ENCODE results near the gene GRK5. TPM values are rescaled to one million over a fixed set of nuclear protein-coding genes. Genes with fewer than 3 reads are reported as not detected.

GRK5 gene
- total RNA-seq, 5 donors from 2014 or later (not counting 1 experiment from before 2014, with no cell fraction given): 21.7 to 36.8 (median 30.6) TPM

GRCh38 chr10:119308551-119309422 lies 101.4 kb downstream of the GRK5 start:
- no peak overlapping the region for H3K27ac ChIP-seq (ENCODE audit: low read length)
- Mint-ChIP-seq H3K27ac (no peak overlapping the region), H3K36me3 (peaks cover 10% of the 10 kb centered on the region), H3K4me1 (peaks cover 50 to 82% (median 62%) of the 10 kb centered on the region in 3 donors), H3K4me3 (no peak overlapping the region), H3K27me3 (no peaks in the 10 kb centered on the region), H3K9me3 (peaks cover 0 to 7% (median 0%) of the 10 kb centered on the region in 3 donors)
- peaks cover 0 to 18% of the 10 kb centered on the region in 2 experiments for H3K27me3 ChIP-seq (replicated peaks in 1 of 2; ENCODE audit: control insufficient read depth in 2 of 2, extremely low read depth in 1 of 2, insufficient read depth in 2 of 2, low read length in 1 of 2)
- CTCF ChIA-PET: interaction anchor here (0.6 to 1.0 kb wide), 3 partner anchors 41 to 102 kb away, joined by 3 to 4 read pairs (median 4); no protein-coding TSS in a partner anchor
- POLR2A ChIA-PET: interaction anchor here in 1 of 2 donors (0.5 to 0.6 kb wide), 2 partner anchors 99 to 241 kb away, joined by 3 to 7 read pairs; no protein-coding TSS in a partner anchor
- 98% methylated on average over 18 of the region's 24 CpGs for WGBS (ENCODE audit: insufficient coverage)
- H3K36me3 ChIP-seq (ENCODE audit: control insufficient read depth in 2 of 2, extremely low read depth in 1 of 2, insufficient read depth in 1 of 2, low read length in 1 of 2): peaks cover 0 to 3% of the 10 kb centered on the region in 2 donors
- no peaks in the 10 kb centered on the region for H3K9me3 ChIP-seq
- DNase-seq (no peak), ATAC-seq (replicated peaks in 1 of 4) (no peak)
- H3K4me1 ChIP-seq (ENCODE audit: control insufficient read depth in 1 of 2, extremely low read depth in 1 of 2, insufficient read depth in 2 of 2, low read length in 2 of 2): peaks cover 17 to 71% of the 10 kb centered on the region in 2 experiments
- H3K4me3 ChIP-seq (ENCODE audit: control insufficient read depth in 1 of 2, extremely low read depth in 1 of 2, low read length in 1 of 2): no peak overlapping the region

- H3K27ac Mint-ChIP-seq: no peak overlapping the region
These were observed 102.0 kb downstream of the GRK5 start for GRCh38 chr10:119309423-119309770.

GRCh38 chr10:119310806-119311205 lies 103.4 kb downstream of the GRK5 start:
- WGBS (ENCODE audit: insufficient coverage): no CpG with 5 or more reads among the region's 4 CpGs
- Histone ChIP-seq H3K4me3 (ENCODE audit: control insufficient read depth in 1 of 2, extremely low read depth in 1 of 2, low read length in 1 of 2) (no peak overlapping the region), H3K9me3 (no peaks in the 10 kb centered on the region), H3K27me3 (replicated peaks in 1 of 2; ENCODE audit: control insufficient read depth in 2 of 2, extremely low read depth in 1 of 2, insufficient read depth in 2 of 2, low read length in 1 of 2) (peaks cover 0 to 37% of the 10 kb centered on the region in 2 experiments), H3K4me1 (ENCODE audit: control insufficient read depth in 1 of 2, extremely low read depth in 1 of 2, insufficient read depth in 2 of 2, low read length in 2 of 2) (peaks cover 14 to 71% of the 10 kb centered on the region in 2 experiments), H3K36me3 (ENCODE audit: control insufficient read depth in 2 of 2, extremely low read depth in 1 of 2, insufficient read depth in 1 of 2, low read length in 1 of 2) (peaks cover 0 to 3% of the 10 kb centered on the region in 2 donors), H3K27ac (ENCODE audit: low read length) (no peak overlapping the region)
- Mint-ChIP-seq H3K36me3 (peaks cover 10% of the 10 kb centered on the region), H3K27ac (no peak overlapping the region), H3K9me3 (peaks cover 0 to 7% (median 0%) of the 10 kb centered on the region in 3 donors), H3K4me3 (no peak overlapping the region), H3K27me3 (no peaks in the 10 kb centered on the region), H3K4me1 (peaks cover 50 to 84% (median 65%) of the 10 kb centered on the region in 3 donors)
- DNase-seq (no peak), ATAC-seq (replicated peaks in 1 of 4) (no peak)
- CTCF ChIA-PET: interaction anchor here in 1 of 2 donors (1.2 kb wide), 1 partner anchor 111 kb away, joined by 3 read pairs; no protein-coding TSS in a partner anchor
- POLR2A ChIA-PET: no interaction called here

More at GRCh38 chr10:119309423-119309770, 102.0 kb downstream of the GRK5 start:
- ChIA-PET CTCF (interaction anchor here (0.6 to 0.7 kb wide), 2 partner anchors 42 to 43 kb away, joined by 3 to 4 read pairs; no protein-coding TSS in a partner anchor), POLR2A (interaction anchor here (0.5 kb wide), 2 partner anchors 100 to 544 kb away, joined by 3 to 5 read pairs; no protein-coding TSS in a partner anchor)
- H3K4me3 ChIP-seq (ENCODE audit: control insufficient read depth in 1 of 2, extremely low read depth in 1 of 2, low read length in 1 of 2): no peak overlapping the region
- H3K36me3 ChIP-seq (ENCODE audit: control insufficient read depth in 2 of 2, extremely low read depth in 1 of 2, insufficient read depth in 1 of 2, low read length in 1 of 2): peaks cover 0 to 3% of the 10 kb centered on the region in 2 donors
- no peaks in the 10 kb centered on the region for H3K27me3 Mint-ChIP-seq
- H3K27ac ChIP-seq (ENCODE audit: low read length): no peak overlapping the region
- peaks cover 10% of the 10 kb centered on the region for H3K36me3 Mint-ChIP-seq
- peaks cover 17 to 71% of the 10 kb centered on the region in 2 experiments for H3K4me1 ChIP-seq (ENCODE audit: control insufficient read depth in 1 of 2, extremely low read depth in 1 of 2, insufficient read depth in 2 of 2, low read length in 2 of 2)
- no peak for DNase-seq
- WGBS (ENCODE audit: insufficient coverage): 100% methylated on average over 1 of the region's 2 CpGs
- no peak for ATAC-seq (replicated peaks in 1 of 4)
- H3K27me3 ChIP-seq (replicated peaks in 1 of 2; ENCODE audit: control insufficient read depth in 2 of 2, extremely low read depth in 1 of 2, insufficient read depth in 2 of 2, low read length in 1 of 2): peaks cover 0 to 23% of the 10 kb centered on the region in 2 experiments
- no peaks in the 10 kb centered on the region for H3K9me3 ChIP-seq
- H3K4me3 Mint-ChIP-seq: no peak overlapping the region
- H3K4me1 Mint-ChIP-seq: peaks cover 50 to 84% (median 66%) of the 10 kb centered on the region in 3 donors
- H3K9me3 Mint-ChIP-seq: peaks cover 0 to 7% (median 0%) of the 10 kb centered on the region in 3 donors

- H3K4me3 ChIP-seq (ENCODE audit: control insufficient read depth in 1 of 2, extremely low read depth in 1 of 2, low read length in 1 of 2): no peak overlapping the region
- peaks cover 0 to 3% of the 10 kb centered on the region in 2 donors for H3K36me3 ChIP-seq (ENCODE audit: control insufficient read depth in 2 of 2, extremely low read depth in 1 of 2, insufficient read depth in 1 of 2, low read length in 1 of 2)
- H3K4me1 ChIP-seq (ENCODE audit: control insufficient read depth in 1 of 2, extremely low read depth in 1 of 2, insufficient read depth in 2 of 2, low read length in 2 of 2): peaks cover 6 to 66% of the 10 kb centered on the region in 2 experiments
- no peak for DNase-seq
- H3K9me3 Mint-ChIP-seq: peaks cover 0 to 7% (median 0%) of the 10 kb centered on the region in 3 donors
- no peak overlapping the region for H3K27ac ChIP-seq (ENCODE audit: low read length)
- no peak overlapping the region for H3K27ac Mint-ChIP-seq
- no peaks in the 10 kb centered on the region for H3K9me3 ChIP-seq
- ChIA-PET CTCF (interaction anchor here in 1 of 2 donors (0.7 to 1.1 kb wide), 2 partner anchors 78 to 204 kb away, joined by 4 to 7 read pairs; no protein-coding TSS in a partner anchor), POLR2A (no interaction called here)
- WGBS (ENCODE audit: insufficient coverage): 100% methylated on average over 4 of the region's 5 CpGs
- ATAC-seq (replicated peaks in 1 of 4): no peak
- peak overlapping the region in 1 of 3 donors; percentile 22 for H3K4me3 Mint-ChIP-seq
- H3K36me3 Mint-ChIP-seq: peaks cover 10% of the 10 kb centered on the region
- H3K27me3 Mint-ChIP-seq: no peaks in the 10 kb centered on the region
- peaks cover 0 to 45% of the 10 kb centered on the region in 2 experiments for H3K27me3 ChIP-seq (replicated peaks in 1 of 2; ENCODE audit: control insufficient read depth in 2 of 2, extremely low read depth in 1 of 2, insufficient read depth in 2 of 2, low read length in 1 of 2)
- H3K4me1 Mint-ChIP-seq: peaks cover 49 to 80% (median 57%) of the 10 kb centered on the region in 3 donors
These were observed 104.9 kb downstream of the GRK5 start for GRCh38 chr10:119312241-119312640.

GRCh38 chr10:119313024-119313423 lies 105.7 kb downstream of the GRK5 start:
- no peak for ATAC-seq (replicated peaks in 1 of 4)
- Histone ChIP-seq H3K9me3 (no peaks in the 10 kb centered on the region), H3K27me3 (replicated peaks in 1 of 2; ENCODE audit: control insufficient read depth in 2 of 2, extremely low read depth in 1 of 2, insufficient read depth in 2 of 2, low read length in 1 of 2) (peaks cover 0 to 44% of the 10 kb centered on the region in 2 experiments), H3K4me1 (ENCODE audit: control insufficient read depth in 1 of 2, extremely low read depth in 1 of 2, insufficient read depth in 2 of 2, low read length in 2 of 2) (peaks cover 6 to 61% of the 10 kb centered on the region in 2 experiments), H3K4me3 (ENCODE audit: control insufficient read depth in 1 of 2, extremely low read depth in 1 of 2, low read length in 1 of 2) (no peak overlapping the region), H3K36me3 (ENCODE audit: control insufficient read depth in 2 of 2, extremely low read depth in 1 of 2, insufficient read depth in 1 of 2, low read length in 1 of 2) (no peaks in the 10 kb centered on the region), H3K27ac (ENCODE audit: low read length) (no peak overlapping the region)
- Mint-ChIP-seq H3K27ac (no peak overlapping the region), H3K36me3 (peaks cover 10% of the 10 kb centered on the region), H3K9me3 (peaks cover 0 to 7% (median 0%) of the 10 kb centered on the region in 3 donors), H3K27me3 (no peaks in the 10 kb centered on the region), H3K4me1 (peaks cover 53 to 78% (median 56%) of the 10 kb centered on the region in 3 donors), H3K4me3 (peak overlapping the region in 1 of 3 donors; percentile 22)
- ChIA-PET POLR2A (interaction anchor here in 1 of 2 donors (0.6 kb wide), 1 partner anchor 235 kb away, joined by 3 read pairs; no protein-coding TSS in a partner anchor), CTCF (no interaction called here)
- WGBS (ENCODE audit: insufficient coverage): 0% methylated on average over 1 of the region's 1 CpG
- no peak for DNase-seq

- Histone ChIP-seq H3K36me3 (ENCODE audit: control insufficient read depth in 2 of 2, extremely low read depth in 1 of 2, insufficient read depth in 1 of 2, low read length in 1 of 2) (no peaks in the 10 kb centered on the region), H3K27me3 (replicated peaks in 1 of 2; ENCODE audit: control insufficient read depth in 2 of 2, extremely low read depth in 1 of 2, insufficient read depth in 2 of 2, low read length in 1 of 2) (peaks cover 0 to 40% of the 10 kb centered on the region in 2 experiments), H3K4me1 (ENCODE audit: control insufficient read depth in 1 of 2, extremely low read depth in 1 of 2, insufficient read depth in 2 of 2, low read length in 2 of 2) (peaks cover 6 to 57% of the 10 kb centered on the region in 2 experiments), H3K4me3 (ENCODE audit: control insufficient read depth in 1 of 2, extremely low read depth in 1 of 2, low read length in 1 of 2) (no peak overlapping the region), H3K27ac (ENCODE audit: low read length) (no peak overlapping the region), H3K9me3 (no peaks in the 10 kb centered on the region)
- peak overlapping the region in 1 of 3 donors; percentile 35 for H3K4me3 Mint-ChIP-seq
- peak; percentile 25 to 76 (median 50) for ATAC-seq (replicated peaks in 1 of 4)
- H3K36me3 Mint-ChIP-seq: peaks cover 10% of the 10 kb centered on the region
- no peak overlapping the region for H3K27ac Mint-ChIP-seq
- H3K9me3 Mint-ChIP-seq: peaks cover 0 to 7% (median 0%) of the 10 kb centered on the region in 3 donors
- POLR2A ChIA-PET: no interaction called here
- H3K27me3 Mint-ChIP-seq: no peaks in the 10 kb centered on the region
- peaks cover 53 to 75% (median 57%) of the 10 kb centered on the region in 3 donors for H3K4me1 Mint-ChIP-seq
- 0% methylated on average over 4 of the region's 7 CpGs for whole genome bisulfite sequencing (ENCODE audit: insufficient coverage)
- DNase-seq: peak in 34 of 35 experiments; percentile 9 to 67 (median 36)
- CTCF ChIA-PET: no interaction called here
These were observed 106.3 kb downstream of the GRK5 start for GRCh38 chr10:119313644-119314043.
